ES-I3 (cell line): ENCODE measurements around the gene EFNB1.
"Not testable (repeated sequence)": the region's sequence is repeated elsewhere in the genome, so short reads cannot be mapped to it uniquely, and the experiment has no call there.

Experiments used
- H3K36me3 ChIP-seq: 2 replicates; pipeline ENCODE4 v1.6.1; 2013; ENCODE audit warnings: mild to moderate bottlenecking, low read length, control low read depth, moderate library complexity; ENCODE audit not compliant: insufficient read depth
- H3K4me1 ChIP-seq: 2 replicates; pipeline ENCODE4 v1.6.1; 2013; ENCODE audit warnings: mild to moderate bottlenecking, control low read depth, low read length; ENCODE audit not compliant: insufficient read depth
- H3K9ac ChIP-seq: 2 replicates; pipeline ENCODE4 v1.6.1; 2013; ENCODE audit warnings: low read depth, mild to moderate bottlenecking, low read length, moderate library complexity
- H3K9me3 ChIP-seq: 2 replicates; pipeline ENCODE4 v1.6.1; 2013; ENCODE audit warnings: mild to moderate bottlenecking, low read length, moderate library complexity; ENCODE audit not compliant: control insufficient read depth, insufficient read depth

Gene EFNB1

GRCh38 chrX:68828740-68829581, at the start of gene EFNB1:
TSS of gene EFNB1 (plus strand) at chrX:68829021. CDS start at chrX:68829777, 756 bp downstream.
- Histone ChIP-seq H3K9ac (peak within 1 kb of the TSS; percentile 63; the same call in 1 of the 2 replicates), H3K36me3 (no peaks in the 10 kb centered on the region), H3K4me1 (peaks cover 16% of the 10 kb centered on the region), H3K9me3 (no peaks in the 10 kb centered on the region)

DNA sequence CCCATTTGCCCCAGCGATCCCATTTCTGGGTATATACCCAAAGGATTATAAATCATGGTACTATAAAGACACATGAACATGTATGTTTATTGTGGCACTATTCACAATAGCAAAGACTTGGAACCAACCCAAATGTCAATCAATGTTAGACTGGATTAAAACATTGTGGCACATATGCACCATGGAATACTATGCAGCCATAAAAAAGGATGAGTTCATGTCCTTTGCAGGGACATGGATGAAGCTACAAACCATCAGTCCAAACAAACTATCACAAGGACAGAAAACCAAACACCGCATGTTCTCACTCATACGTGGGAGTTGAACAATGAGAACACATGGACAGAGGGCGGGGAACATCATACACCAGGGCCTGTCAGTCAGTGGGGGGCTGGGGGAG, 47.5 kb upstream of the EFNB1 start:
- H3K36me3 ChIP-seq, H3K9me3 ChIP-seq, H3K4me1 ChIP-seq, H3K9ac ChIP-seq: not testable (repeated sequence)

GRCh38 chrX:68784816-68785215, 44.0 kb upstream of the EFNB1 start:
- no peaks in the 10 kb centered on the region for H3K9me3 ChIP-seq
- H3K4me1 ChIP-seq: no peaks in the 10 kb centered on the region
- H3K36me3 ChIP-seq: no peaks in the 10 kb centered on the region
- H3K9ac ChIP-seq: no peak overlapping the region

- H3K9me3 ChIP-seq: not testable (repeated sequence)
These were observed 42.2 kb upstream of the EFNB1 start for GRCh38 chrX:68786581-68786980.

GRCh38 chrX:68789966-68790365, 38.9 kb upstream of the EFNB1 start:
- Histone ChIP-seq H3K9me3 (no peaks in the 10 kb centered on the region), H3K4me1 (no peaks in the 10 kb centered on the region), H3K36me3 (no peaks in the 10 kb centered on the region), H3K9ac (no peak overlapping the region)

More at GRCh38 chrX:68786581-68786980, 42.2 kb upstream of the EFNB1 start:
- not testable (repeated sequence) for H3K36me3 ChIP-seq, H3K9ac ChIP-seq, H3K4me1 ChIP-seq

- Histone ChIP-seq H3K36me3 (no peaks in the 10 kb centered on the region), H3K9me3 (no peaks in the 10 kb centered on the region; the same call in 1 of the 2 replicates), H3K9ac (no peak overlapping the region), H3K4me1 (no peaks in the 10 kb centered on the region)
These were observed 36.7 kb upstream of the EFNB1 start for GRCh38 chrX:68792083-68792482.

- H3K4me1 ChIP-seq: no peaks in the 10 kb centered on the region
- no peak overlapping the region for H3K9ac ChIP-seq
- no peaks in the 10 kb centered on the region; the same call in 1 of the 2 replicates for H3K9me3 ChIP-seq
- H3K36me3 ChIP-seq: no peaks in the 10 kb centered on the region
These were observed 34.4 kb upstream of the EFNB1 start for GRCh38 chrX:68794461-68794860.

DNA sequence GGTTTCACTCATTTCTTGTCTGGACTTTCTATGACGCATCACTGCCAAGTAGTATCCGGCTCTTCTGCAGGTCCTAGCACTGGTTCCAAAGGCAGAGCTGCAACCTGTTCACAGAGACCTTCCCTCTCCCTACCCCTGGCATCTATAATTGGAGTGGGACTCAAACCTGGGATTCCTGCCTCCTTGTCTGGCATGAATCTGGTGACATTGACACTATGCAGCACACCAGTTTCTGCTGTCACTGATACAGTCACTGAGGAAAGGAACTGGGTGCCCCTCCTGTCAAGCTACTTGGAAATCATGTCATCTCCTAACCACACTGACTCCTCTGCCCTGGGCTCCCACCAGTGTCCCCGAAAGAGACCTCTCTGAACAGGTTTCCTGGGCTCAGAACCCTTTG, 33.1 kb upstream of the EFNB1 start:
- H3K36me3 ChIP-seq: no peaks in the 10 kb centered on the region
- no peaks in the 10 kb centered on the region; the same call in none of the 2 replicates for H3K9me3 ChIP-seq
- no peaks in the 10 kb centered on the region for H3K4me1 ChIP-seq
- no peak overlapping the region for H3K9ac ChIP-seq

DNA sequence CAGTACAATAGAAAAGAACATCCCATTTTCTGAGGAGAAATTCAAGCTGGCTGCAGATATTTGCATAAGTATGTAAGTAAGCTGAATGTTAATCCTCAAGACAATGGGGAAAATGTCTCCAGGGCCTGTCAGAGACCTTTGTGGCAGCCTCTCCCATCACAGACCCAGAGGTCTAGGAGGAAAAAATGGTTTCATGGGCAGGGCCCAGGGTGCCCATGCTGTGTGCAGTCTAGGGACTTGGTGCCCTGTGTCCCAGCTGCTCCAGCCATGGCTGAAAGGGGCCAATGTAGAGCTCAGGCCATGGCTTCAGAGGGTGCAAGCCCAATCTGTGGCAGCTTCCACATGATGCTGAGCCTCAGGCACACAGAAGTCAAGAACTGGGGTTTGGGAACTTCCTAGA, 30.4 kb upstream of the EFNB1 start:
- not testable (repeated sequence) for H3K9ac ChIP-seq, H3K4me1 ChIP-seq, H3K9me3 ChIP-seq, H3K36me3 ChIP-seq

DNA sequence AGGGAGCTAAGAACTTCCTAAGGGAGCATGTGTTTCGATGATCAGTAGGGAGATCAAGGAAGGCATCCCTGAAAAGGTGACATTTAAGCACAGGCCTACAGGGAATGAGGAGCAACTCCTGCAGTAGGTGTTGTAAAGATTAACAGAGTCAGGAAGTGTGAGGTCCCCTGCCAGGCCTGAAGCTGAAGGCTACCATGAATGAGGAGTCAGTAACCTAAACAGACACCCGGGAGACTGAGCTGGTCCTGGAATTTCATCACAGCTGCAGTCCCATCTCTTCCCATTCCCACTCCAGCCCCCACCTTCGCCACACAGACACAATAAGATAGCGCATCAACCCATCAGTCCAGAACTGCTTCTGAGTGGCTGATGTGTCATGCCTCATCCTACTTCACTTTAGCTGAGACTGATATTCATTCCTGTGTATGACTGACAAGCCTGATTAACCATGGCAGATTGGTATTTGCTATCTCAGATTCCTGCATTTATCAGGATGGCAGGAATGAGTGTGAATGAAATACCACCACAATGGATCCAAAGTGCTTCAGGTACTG, 27.0 kb upstream of the EFNB1 start:
- Histone ChIP-seq H3K9ac (no peak overlapping the region), H3K36me3 (no peaks in the 10 kb centered on the region; the same call in 1 of the 2 replicates), H3K9me3 (no peaks in the 10 kb centered on the region; the same call in 1 of the 2 replicates), H3K4me1 (no peaks in the 10 kb centered on the region)

GRCh38 chrX:68807818-68808217, 21.0 kb upstream of the EFNB1 start:
- Histone ChIP-seq H3K9me3 (no peaks in the 10 kb centered on the region), H3K4me1 (no peaks in the 10 kb centered on the region), H3K9ac (no peak overlapping the region), H3K36me3 (no peaks in the 10 kb centered on the region; the same call in 1 of the 2 replicates)

DNA sequence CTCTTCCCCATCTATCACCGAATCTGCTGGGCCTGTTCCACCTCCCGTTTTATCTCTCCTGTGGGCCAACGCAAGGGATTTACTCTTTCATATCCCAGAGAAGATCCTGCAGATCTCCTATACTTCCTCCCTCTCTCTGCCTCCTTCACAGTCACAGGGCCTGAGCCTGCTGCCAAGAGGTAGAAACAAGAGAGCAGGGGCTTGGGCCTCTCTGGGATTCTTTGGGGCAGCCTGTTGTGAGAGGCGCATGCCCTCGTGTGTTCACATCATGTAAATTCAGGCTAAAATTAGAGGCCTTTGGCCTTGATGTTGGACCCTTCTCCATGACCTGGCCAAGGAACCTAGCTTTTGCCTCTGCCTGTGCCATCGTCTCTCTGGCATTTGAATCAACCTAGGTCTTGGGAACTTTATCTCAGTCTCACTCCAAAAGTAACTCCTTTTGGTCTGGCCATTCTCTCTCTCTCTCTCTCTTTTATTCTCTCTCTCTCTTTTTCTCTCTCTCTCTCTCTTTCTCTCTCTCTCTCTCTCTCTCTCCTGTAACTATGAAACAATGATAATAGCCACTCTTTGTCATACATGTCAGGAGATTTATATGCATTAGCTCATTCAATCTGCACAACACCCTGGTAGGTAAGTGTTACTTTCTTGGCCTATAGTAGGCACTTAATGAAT, 20.0 kb upstream of the EFNB1 start:
- Histone ChIP-seq H3K9ac (no peak overlapping the region), H3K9me3 (no peaks in the 10 kb centered on the region), H3K4me1 (no peaks in the 10 kb centered on the region), H3K36me3 (no peaks in the 10 kb centered on the region; the same call in 1 of the 2 replicates)

- Histone ChIP-seq H3K4me1 (peaks cover 4% of the 10 kb centered on the region; the same call in 1 of the 2 replicates), H3K9ac (no peak overlapping the region), H3K36me3 (no peaks in the 10 kb centered on the region), H3K9me3 (no peaks in the 10 kb centered on the region)
These were observed 8.2 kb upstream of the EFNB1 start for GRCh38 chrX:68820476-68821110.

- Histone ChIP-seq H3K9ac (no peak overlapping the region), H3K4me1 (peaks cover 4% of the 10 kb centered on the region; the same call in 1 of the 2 replicates), H3K36me3 (no peaks in the 10 kb centered on the region), H3K9me3 (no peaks in the 10 kb centered on the region)
These were observed 7.2 kb upstream of the EFNB1 start for GRCh38 chrX:68821616-68822015.
